Endodermal cell (in vitro differentiated cells): ENCODE data around the gene LTBP3. TPM values are rescaled to one million over a fixed set of nuclear protein-coding genes. Genes with fewer than 3 reads are reported as not detected.
A peak's percentile ranks its signal among the peaks of the same experiment; 100 is the strongest.
"Not testable (repeated sequence)": the region's sequence is repeated elsewhere in the genome, so short reads cannot be mapped to it uniquely, and the experiment has no call there.

Experiments used
- DNase-seq: peaks from one replicate; pipeline ENCODE4 v3.0.0-alpha.2; 2017
- H3K27ac ChIP-seq: 2 replicates; pipeline ENCODE4 v1.5.1; 2013; ENCODE audit warnings: mild to moderate bottlenecking, low read depth, low read length, moderate library complexity
- H3K27me3 ChIP-seq: 2 replicates; pipeline ENCODE4 v1.6.1; 2013; ENCODE audit warnings: mild to moderate bottlenecking, low read length, moderate library complexity; ENCODE audit not compliant: insufficient read depth, control insufficient read depth, poor library complexity, severe bottlenecking
- H3K36me3 ChIP-seq: 2 replicates; pipeline ENCODE4 v1.7.0; 2013; ENCODE audit warnings: mild to moderate bottlenecking, low read length, moderate library complexity; ENCODE audit not compliant: control insufficient read depth, insufficient read depth
- H3K4me1 ChIP-seq: one replicate; pipeline ENCODE4 v1.7.0; 2013; ENCODE audit warnings: low read length; ENCODE audit not compliant: control insufficient read depth, insufficient read depth
- H3K4me3 ChIP-seq: 2 replicates; pipeline ENCODE4 v1.5.1; 2013; ENCODE audit warnings: mild to moderate bottlenecking, low read length, moderate library complexity
- H3K9ac ChIP-seq: 2 replicates; pipeline ENCODE4 v1.6.1; 2013; ENCODE audit warnings: mild to moderate bottlenecking, low read length, moderate library complexity; ENCODE audit not compliant: poor library complexity, severe bottlenecking; ENCODE audit errors: extremely low read depth
- H3K9me3 ChIP-seq: 2 replicates; pipeline ENCODE4 v1.6.1; 2013; ENCODE audit warnings: mild to moderate bottlenecking, low read length, moderate library complexity; ENCODE audit not compliant: control insufficient read depth
- H3K27ac Mint-ChIP-seq: 2 replicates; pipeline ENCODE4 v1.8.0; 2020; ENCODE audit warnings: mixed read lengths
- H3K27me3 Mint-ChIP-seq: 2 replicates; pipeline ENCODE4 v1.8.0; 2021; ENCODE audit warnings: mild to moderate bottlenecking, mixed read lengths; ENCODE audit not compliant: insufficient read depth
- H3K36me3 Mint-ChIP-seq: 2 replicates; pipeline ENCODE4 v1.8.0; 2020; ENCODE audit warnings: low read depth, mixed read lengths
- H3K4me1 Mint-ChIP-seq: 2 replicates; pipeline ENCODE4 v1.8.0; 2020; ENCODE audit warnings: mixed read lengths
- H3K4me3 Mint-ChIP-seq: 2 replicates; pipeline ENCODE4 v1.8.0; 2020; ENCODE audit warnings: mild to moderate bottlenecking, moderate library complexity, mixed read lengths
- H3K9me3 Mint-ChIP-seq: 2 replicates; pipeline ENCODE4 v1.8.0; 2020; ENCODE audit warnings: mild to moderate bottlenecking, mixed read lengths
- WGBS, 2 experiments: methylation state at CpG; one replicate each; pipeline versions ENCODE4 v1.1.5 to v1.1.7; 2013; ENCODE audit warnings: missing lambda C conversion rate in 2 of 2, mixed read lengths in 1 of 2; ENCODE audit not compliant: insufficient coverage in 1 of 2, insufficient read length in 1 of 2; 5-methylcytosine and 5-hydroxymethylcytosine counted together
- total RNA-seq, 2 donors: library from RNA; stranded (reverse); fragmentation: NEBNext Ultra II Directional in 1 of 2; extraction: Animal tissue kit (Norgen Biotek cat#: 25700) in 1 of 2; gene quantifications; 2 replicates in 1 of 2; 3 replicates in 1 of 2; pipeline ENCODE4 v1.2.1, GENCODE V29; 2021
- TF ChIP-seq, protein P1 (sequence below): fragments of 200-600 bp; sonication (generic); conservative IDR thresholded peaks from 2 replicates; pipeline ENCODE4 v1.5.0; 2021; ENCODE audit warnings: antibody characterized with exemption, mild to moderate bottlenecking

Gene LTBP3
- total RNA-seq, 2 donors from 2014 or later: 19.7 to 24.2 TPM

DNA sequence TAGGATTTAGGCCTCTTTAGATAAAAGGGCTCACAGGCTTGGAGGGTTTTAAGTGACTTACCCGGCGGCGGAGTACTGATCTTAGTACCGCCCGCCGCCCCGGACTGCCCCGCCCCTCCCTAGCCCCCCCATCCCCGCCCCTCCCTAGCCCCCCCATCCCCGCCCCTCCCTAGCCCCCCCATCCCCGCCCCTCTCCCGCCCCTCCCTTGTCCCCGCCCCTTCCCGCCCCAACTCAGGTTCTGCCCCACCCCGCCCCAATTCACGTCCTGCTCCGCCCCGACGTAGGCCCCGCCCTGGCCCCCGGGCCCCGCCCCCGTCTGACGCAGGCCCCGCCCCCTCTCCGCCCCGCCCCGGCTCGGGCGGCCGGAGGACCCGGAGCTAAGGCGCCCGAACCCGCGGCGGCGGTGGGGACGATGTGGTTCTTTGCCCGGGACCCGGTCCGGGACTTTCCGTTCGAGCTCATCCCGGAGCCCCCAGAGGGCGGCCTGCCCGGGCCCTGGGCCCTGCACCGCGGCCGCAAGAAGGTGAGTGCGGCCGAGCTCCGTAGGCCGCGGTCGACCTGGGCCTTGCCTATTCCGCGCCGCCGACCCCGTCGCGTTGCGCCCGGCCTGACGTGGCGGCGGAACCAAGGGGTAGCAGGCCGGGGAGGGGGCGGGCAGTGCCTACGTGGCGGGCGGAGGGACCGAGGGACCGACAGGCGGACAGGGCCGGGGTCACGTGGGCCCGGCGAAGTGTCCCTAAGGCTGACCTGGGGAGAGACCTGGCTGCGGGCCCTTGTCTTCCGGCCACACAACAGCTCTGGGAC, 33.2 kb downstream of the LTBP3 start, which contains the start of gene SCYL1:
SCYL1 (plus strand) TSS at position 343 of the 805 bp plus-strand sequence; CDS start at position 414, 71 bp downstream.
- peaks cover 4% of the 10 kb centered on the region for H3K27me3 Mint-ChIP-seq
- peaks cover 31% of the 10 kb centered on the region for H3K4me1 Mint-ChIP-seq
- peaks cover 18% of the 10 kb centered on the region for H3K36me3 Mint-ChIP-seq
- no peaks in the 10 kb centered on the region for H3K9me3 Mint-ChIP-seq
- WGBS, 2 experiments: 0 to 1% methylated on average over 19 to 67 of the region's 82 CpGs
- no peaks in the 10 kb centered on the region for H3K9me3 ChIP-seq
- TF ChIP-seq, protein P1, sequence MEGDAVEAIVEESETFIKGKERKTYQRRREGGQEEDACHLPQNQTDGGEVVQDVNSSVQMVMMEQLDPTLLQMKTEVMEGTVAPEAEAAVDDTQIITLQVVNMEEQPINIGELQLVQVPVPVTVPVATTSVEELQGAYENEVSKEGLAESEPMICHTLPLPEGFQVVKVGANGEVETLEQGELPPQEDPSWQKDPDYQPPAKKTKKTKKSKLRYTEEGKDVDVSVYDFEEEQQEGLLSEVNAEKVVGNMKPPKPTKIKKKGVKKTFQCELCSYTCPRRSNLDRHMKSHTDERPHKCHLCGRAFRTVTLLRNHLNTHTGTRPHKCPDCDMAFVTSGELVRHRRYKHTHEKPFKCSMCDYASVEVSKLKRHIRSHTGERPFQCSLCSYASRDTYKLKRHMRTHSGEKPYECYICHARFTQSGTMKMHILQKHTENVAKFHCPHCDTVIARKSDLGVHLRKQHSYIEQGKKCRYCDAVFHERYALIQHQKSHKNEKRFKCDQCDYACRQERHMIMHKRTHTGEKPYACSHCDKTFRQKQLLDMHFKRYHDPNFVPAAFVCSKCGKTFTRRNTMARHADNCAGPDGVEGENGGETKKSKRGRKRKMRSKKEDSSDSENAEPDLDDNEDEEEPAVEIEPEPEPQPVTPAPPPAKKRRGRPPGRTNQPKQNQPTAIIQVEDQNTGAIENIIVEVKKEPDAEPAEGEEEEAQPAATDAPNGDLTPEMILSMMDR: no peak
- peak; percentile 95 for DNase-seq
- peak within 1 kb of the TSS; percentile 82 for H3K9ac ChIP-seq
- H3K27ac Mint-ChIP-seq: peak within 1 kb of the TSS; percentile 63
- H3K27me3 ChIP-seq: no peaks in the 10 kb centered on the region
- peak within 1 kb of the TSS; percentile 87 for H3K4me3 ChIP-seq
- H3K27ac ChIP-seq: no peak within 1 kb of the TSS
- H3K36me3 ChIP-seq: peaks cover 28% of the 10 kb centered on the region
- peaks cover 2% of the 10 kb centered on the region for H3K4me1 ChIP-seq
- H3K4me3 Mint-ChIP-seq: peak within 1 kb of the TSS; percentile 71

DNA sequence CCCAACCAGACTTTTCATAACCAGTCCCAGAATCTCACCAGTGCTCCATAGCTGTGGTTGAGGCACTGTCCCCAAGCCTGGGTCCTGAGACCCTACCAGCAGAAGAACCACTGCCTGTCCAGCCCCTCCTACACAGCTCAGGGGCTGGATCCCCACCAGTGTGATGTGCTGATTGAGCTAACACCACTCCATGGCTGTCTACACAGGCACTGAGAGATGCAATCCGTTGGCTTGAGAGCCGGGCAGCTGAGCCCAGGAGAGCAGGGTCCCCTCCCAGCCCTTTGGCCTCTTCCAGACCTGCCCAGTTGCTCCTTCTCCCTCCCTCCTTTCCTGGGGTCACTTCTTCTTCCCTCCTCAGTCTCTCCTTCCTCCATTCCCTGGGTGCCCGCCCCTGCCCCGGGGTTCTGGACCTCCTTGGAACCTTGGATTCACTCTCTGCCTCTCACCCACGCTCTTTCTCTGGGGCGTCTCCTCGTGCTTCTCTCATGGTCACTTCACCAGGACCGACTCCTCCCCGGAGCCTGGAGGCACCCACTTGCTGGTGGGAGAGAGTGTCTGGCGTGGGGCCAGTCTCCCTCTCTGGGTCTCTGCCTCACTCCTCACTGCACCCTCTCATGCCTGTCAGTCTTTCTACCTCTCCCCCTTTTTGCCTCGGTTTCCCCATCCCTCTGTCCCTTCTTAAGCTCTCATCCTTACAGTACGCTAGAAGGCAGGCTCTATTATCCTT, 34.0 kb downstream of the LTBP3 start:
- H3K9me3 Mint-ChIP-seq: no peaks in the 10 kb centered on the region
- H3K4me1 Mint-ChIP-seq: peaks cover 31% of the 10 kb centered on the region
- Histone ChIP-seq H3K36me3 (peaks cover 20% of the 10 kb centered on the region), H3K27me3 (no peaks in the 10 kb centered on the region), H3K9me3 (no peaks in the 10 kb centered on the region), H3K4me3 (no peak overlapping the region), H3K9ac (no peak overlapping the region), H3K4me1 (peaks cover 2% of the 10 kb centered on the region), H3K27ac (no peak overlapping the region)
- 33 to 66% methylated on average over 2 to 12 of the region's 12 CpGs for WGBS, 2 experiments
- H3K36me3 Mint-ChIP-seq: peaks cover 15% of the 10 kb centered on the region
- H3K27ac Mint-ChIP-seq: peak overlapping the region; percentile 63
- peak overlapping the region; percentile 71 for H3K4me3 Mint-ChIP-seq
- TF ChIP-seq, protein P1: no peak
- peaks cover 4% of the 10 kb centered on the region for H3K27me3 Mint-ChIP-seq
- peak; percentile 63 for DNase-seq

DNA sequence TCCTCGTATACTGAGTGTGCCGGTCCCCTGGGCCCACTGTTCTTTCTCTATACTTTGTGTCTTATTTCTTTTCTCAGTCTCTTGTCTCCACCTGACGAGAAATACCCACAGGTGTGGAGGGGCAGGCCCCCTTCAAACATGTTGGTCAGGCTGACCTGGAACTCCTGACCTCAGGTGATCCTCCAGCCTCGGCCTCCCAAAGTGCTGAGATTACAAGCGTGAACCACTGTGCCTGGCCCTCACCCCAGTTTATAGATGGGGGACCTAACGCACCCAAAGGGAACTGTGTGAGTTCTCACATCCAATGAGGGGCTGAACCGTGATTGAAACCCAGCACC, 34.6 kb downstream of the LTBP3 start:
- peaks cover 14% of the 10 kb centered on the region for H3K36me3 ChIP-seq
- H3K9ac ChIP-seq, H3K27me3 ChIP-seq, H3K27ac Mint-ChIP-seq, DNase-seq, H3K4me3 ChIP-seq, H3K27me3 Mint-ChIP-seq, H3K9me3 ChIP-seq, H3K27ac ChIP-seq, H3K4me3 Mint-ChIP-seq, H3K4me1 ChIP-seq, H3K9me3 Mint-ChIP-seq: not testable (repeated sequence)
- peaks cover 31% of the 10 kb centered on the region for H3K4me1 Mint-ChIP-seq
- H3K36me3 Mint-ChIP-seq: peaks cover 12% of the 10 kb centered on the region
- WGBS, 2 experiments: 94 to 97% methylated on average over 7 of the region's 7 CpGs

DNA sequence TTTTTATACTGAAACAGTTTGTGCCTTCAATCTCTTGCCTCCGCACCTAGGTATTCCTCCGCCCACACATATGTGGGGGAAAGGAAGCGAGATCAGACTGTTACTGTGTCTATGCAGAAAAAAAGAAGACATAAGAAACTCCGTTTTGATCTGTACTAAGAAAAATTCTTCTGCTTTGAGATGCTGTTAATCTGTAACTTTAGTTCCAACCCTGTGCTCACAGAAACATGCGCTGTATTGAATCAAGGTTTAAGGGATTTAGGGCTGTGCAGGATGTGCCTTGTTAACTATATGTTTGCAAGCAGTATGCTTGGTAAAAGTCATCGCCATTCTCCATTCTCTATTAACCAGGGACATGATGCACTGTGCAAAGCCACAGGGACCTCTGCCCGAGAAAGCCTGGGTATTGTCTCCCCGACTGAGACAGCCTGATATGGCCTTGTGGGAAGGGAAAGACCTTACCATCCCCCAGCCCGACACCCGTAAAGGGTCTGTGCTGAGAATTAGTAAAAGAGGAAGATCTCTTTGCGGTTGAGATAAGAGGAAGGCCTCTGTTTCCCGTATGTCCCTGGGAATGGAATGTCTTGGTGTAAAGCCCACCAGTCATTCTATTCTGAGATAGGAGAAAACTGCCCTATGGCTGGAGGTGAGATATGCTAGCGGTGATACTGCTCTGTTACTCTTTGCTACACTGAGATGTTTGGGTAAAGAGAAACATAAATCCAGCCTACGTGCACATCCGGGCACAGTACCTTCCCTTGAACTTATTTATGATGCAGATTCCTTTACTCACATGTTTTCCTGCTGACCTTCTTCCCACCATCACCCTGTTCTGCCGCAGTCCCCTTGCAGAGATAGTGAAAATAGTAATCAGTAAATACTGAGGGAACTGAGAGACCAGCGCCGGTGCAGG, 35.2 kb downstream of the LTBP3 start:
- not testable (repeated sequence) for H3K27me3 ChIP-seq, H3K9ac ChIP-seq, H3K27ac ChIP-seq, H3K27me3 Mint-ChIP-seq, H3K4me1 ChIP-seq, H3K9me3 ChIP-seq, H3K4me3 Mint-ChIP-seq, DNase-seq, H3K9me3 Mint-ChIP-seq
- 79 to 81% methylated on average over 10 to 18 of the region's 18 CpGs for WGBS, 2 experiments
- H3K27ac Mint-ChIP-seq: peak overlapping the region; percentile 0
- H3K4me1 Mint-ChIP-seq: peaks cover 31% of the 10 kb centered on the region
- H3K4me3 ChIP-seq: peak overlapping the region; percentile 36
- peaks cover 12% of the 10 kb centered on the region for H3K36me3 Mint-ChIP-seq
- H3K36me3 ChIP-seq: peaks cover 11% of the 10 kb centered on the region

DNA sequence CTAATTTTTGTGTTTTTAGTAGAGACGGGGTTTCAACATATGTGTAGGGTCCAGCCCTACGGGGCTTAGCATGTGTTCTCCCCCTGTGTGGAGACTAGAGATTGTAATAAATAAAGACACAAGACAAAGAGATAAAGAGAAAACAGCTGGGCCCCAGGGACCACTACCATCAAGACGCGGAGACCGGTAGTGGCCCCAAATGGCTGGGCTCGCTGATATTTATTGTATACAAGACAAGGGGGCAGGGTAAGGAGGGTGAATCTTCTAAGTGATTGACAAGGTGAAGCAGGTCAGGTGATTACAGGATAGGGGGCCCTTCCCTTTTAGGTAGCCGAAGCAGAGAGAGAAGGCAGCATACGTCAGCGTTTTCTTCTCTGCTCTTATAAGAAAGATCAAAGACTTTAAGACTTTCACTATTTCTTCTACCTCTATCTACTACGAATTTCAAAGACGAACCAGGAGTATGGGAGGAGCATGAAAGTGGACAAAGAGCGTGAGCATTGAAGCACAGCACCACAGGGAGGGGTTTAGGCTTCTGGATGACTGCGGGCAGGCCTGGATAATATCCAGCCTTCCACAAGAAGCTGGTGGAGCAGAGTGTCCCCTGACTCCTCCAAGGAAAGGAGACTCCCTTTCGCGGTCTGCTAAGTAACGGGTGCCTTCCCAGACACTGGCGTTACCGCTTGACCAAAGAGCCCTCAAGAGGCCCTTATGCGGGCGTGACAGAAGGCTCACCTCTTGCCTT, 36.2 kb downstream of the LTBP3 start:
- not testable (repeated sequence) for DNase-seq, H3K27ac ChIP-seq, H3K9ac ChIP-seq, H3K36me3 ChIP-seq, H3K9me3 ChIP-seq, H3K27me3 ChIP-seq, H3K9me3 Mint-ChIP-seq, H3K27me3 Mint-ChIP-seq, H3K4me1 ChIP-seq, H3K4me3 ChIP-seq, H3K4me3 Mint-ChIP-seq, H3K36me3 Mint-ChIP-seq
- 60 to 83% methylated on average over 1 to 20 of the region's 20 CpGs for WGBS, 2 experiments
- peaks cover 31% of the 10 kb centered on the region for H3K4me1 Mint-ChIP-seq
- H3K27ac Mint-ChIP-seq: peak overlapping the region; percentile 58
